Islet of Langerhans (tissue), 1 donor: ENCODE measurements around the gene ACTR5.
"Not testable (repeated sequence)": the region's sequence is repeated elsewhere in the genome, so short reads cannot be mapped to it uniquely, and the experiment has no call there.

Experiments
- FAIRE-seq: peaks from one replicate; lab custom pipeline; 2011; peaks lifted over from hg19 to GRCh38; lab: Jason Lieb, UNC

Gene ACTR5

GRCh38 chr20:38766071-38766470 is 17.8 kb downstream of the ACTR5 start:
- FAIRE-seq = no peak

- no peak for FAIRE-seq
Measured at GRCh38 chr20:38769376-38770295, 21.4 kb downstream of the ACTR5 start.

- FAIRE-seq = no peak
Measured at GRCh38 chr20:38770546-38770945, 22.3 kb downstream of the ACTR5 start.

- no peak for FAIRE-seq
Measured at GRCh38 chr20:38770970-38771369, 22.7 kb downstream of the ACTR5 start.

GRCh38 chr20:38771621-38772020 is 23.4 kb downstream of the ACTR5 start:
- no peak for FAIRE-seq

GRCh38 chr20:38774167-38774566 is 25.9 kb downstream of the ACTR5 start:
- FAIRE-seq = no peak

GRCh38 chr20:38776363-38776762 is 28.1 kb downstream of the ACTR5 start:
- no peak for FAIRE-seq

- FAIRE-seq = no peak
Measured at GRCh38 chr20:38779247-38780097, 31.2 kb downstream of the ACTR5 start.

GRCh38 chr20:38782275-38782674 is 34.0 kb downstream of the ACTR5 start:
- no peak for FAIRE-seq

- FAIRE-seq = no peak
Measured at GRCh38 chr20:38787870-38788269, 39.6 kb downstream of the ACTR5 start.

GRCh38 chr20:38789503-38790199 is 41.4 kb downstream of the ACTR5 start:
- FAIRE-seq = no peak

GRCh38 chr20:38790200-38791053 is 42.2 kb downstream of the ACTR5 start:
- FAIRE-seq = no peak

GRCh38 chr20:38791291-38791690 is 43.0 kb downstream of the ACTR5 start:
- no peak for FAIRE-seq

- no peak for FAIRE-seq
Measured at GRCh38 chr20:38791940-38792339, 43.7 kb downstream of the ACTR5 start.

GRCh38 chr20:38794057-38794456 is 45.8 kb downstream of the ACTR5 start:
- FAIRE-seq = not testable (repeated sequence)

- FAIRE-seq = no peak
Measured at GRCh38 chr20:38798266-38798665, 50.0 kb downstream of the ACTR5 start.

- no peak for FAIRE-seq
Measured at GRCh38 chr20:38799203-38799602, 50.9 kb downstream of the ACTR5 start.

- no peak for FAIRE-seq
Measured at GRCh38 chr20:38800882-38801281, 52.6 kb downstream of the ACTR5 start.

GRCh38 chr20:38804221-38804620 is 56.0 kb downstream of the ACTR5 start:
- FAIRE-seq = no peak

- no peak for FAIRE-seq
Measured at GRCh38 chr20:38804682-38805501, 56.6 kb downstream of the ACTR5 start.

GRCh38 chr20:38805502-38805957 is 57.3 kb downstream of the ACTR5 start, which contains the start of gene PPP1R16B:
TSS of gene PPP1R16B (plus strand) at chr20:38805697. CDS start at chr20:38835926, 30,229 bp downstream.
- FAIRE-seq = no peak
